Naive thymus-derived CD8-positive, alpha-beta T cell (primary cell): Measurements from ENCODE around the gene HECTD4. TPM values are rescaled to one million over a fixed set of nuclear protein-coding genes. Genes with fewer than 3 reads are reported as not detected.

ENCODE experiments used
- ATAC-seq, 2 donors: fragments of 150-1000 bp; cut with Tn5 transposase in 1 of 2; sonication (Bioruptor Pico), chemical (Tn5 transposase) in 1 of 2; 1 replicate in 1 of 2; 2 replicates in 1 of 2; pipeline ENCODE4 v1.10.0; 2021; ENCODE audit warnings: mild to moderate bottlenecking in 2 of 2, moderate library complexity in 2 of 2
- POLR2A ChIA-PET: fragments of 350-600 bp; sonication (Branson Sonifier 250); formaldehyde crosslinking; loops from one replicate; lab custom pipeline; 2021; ENCODE audit warnings: antibody characterized with exemption; lab: Charles Lee
- DNase-seq, 10 donors: peaks; one replicate each; pipeline versions ENCODE4 v3.0.0 to v3.0.0-alpha.2; 2020 to 2022
- H3K27ac Mint-ChIP-seq, 10 donors: one replicate each; pipeline ENCODE4 v1.8.0; 2020 to 2022; ENCODE audit warnings: mild to moderate bottlenecking in 10 of 10, mixed read lengths in 10 of 10, moderate library complexity in 4 of 10, inconsistent platforms in 1 of 10
- H3K27me3 Mint-ChIP-seq, 5 donors: one replicate each; pipeline ENCODE4 v1.8.0; 2021 to 2022; ENCODE audit warnings: mixed read lengths in 5 of 5
- H3K36me3 Mint-ChIP-seq, 3 donors: one replicate each; pipeline ENCODE4 v1.8.0; 2020 to 2022; ENCODE audit warnings: mixed read lengths in 3 of 3, mild to moderate bottlenecking in 2 of 3, inconsistent platforms in 1 of 3
- H3K4me1 Mint-ChIP-seq, 4 donors: one replicate each; pipeline ENCODE4 v1.8.0; 2021 to 2022; ENCODE audit warnings: mixed read lengths in 4 of 4
- H3K4me3 Mint-ChIP-seq, 10 donors: one replicate each; pipeline ENCODE4 v1.8.0; 2020 to 2022; ENCODE audit warnings: mild to moderate bottlenecking in 10 of 10, mixed read lengths in 10 of 10, moderate library complexity in 6 of 10, inconsistent platforms in 1 of 10
- H3K9me3 Mint-ChIP-seq, 9 donors: one replicate each; pipeline ENCODE4 v1.8.0; 2020 to 2022; ENCODE audit warnings: mixed read lengths in 9 of 9, mild to moderate bottlenecking in 3 of 9, inconsistent platforms in 1 of 9, moderate library complexity in 1 of 9
- polyA plus RNA-seq, 3 donors: library from polyadenylated mRNA; unstranded; fragments of 300-500 nt; fragmentation: Illumina TruSeq; gene quantifications; one replicate each; pipeline ENCODE4 v1.2.3, GENCODE V29; 2021
- total RNA-seq, 8 experiments: library from RNA in 2 of 8; stranded (reverse) in 2 of 8; gene quantifications; one replicate each; pipeline ENCODE4 v1.2.3 and lab custom pipeline; 2021 to 2026

Gene HECTD4
- total and polyA plus RNA-seq, 5 experiments from 2014 or later = 1.8 to 60.1 (median 4.5) TPM

DNA sequence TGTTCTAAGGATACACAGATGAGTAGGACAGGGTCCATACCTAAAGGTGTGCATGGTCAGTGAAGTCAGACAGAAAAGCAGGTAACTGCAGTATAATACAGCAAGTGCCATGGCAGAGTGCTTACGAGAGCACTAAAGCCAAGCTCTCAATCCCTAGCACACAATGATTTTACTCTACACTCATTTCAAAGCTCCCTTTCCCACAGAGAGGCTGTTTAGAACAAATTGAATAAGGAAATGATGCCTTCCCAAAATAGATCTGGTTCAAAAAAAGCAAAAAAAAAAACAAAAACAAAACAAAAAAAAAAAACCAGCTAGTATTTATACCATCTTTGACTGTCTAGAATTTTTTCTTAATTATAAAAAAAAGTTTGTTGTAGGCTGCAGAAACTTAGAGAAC, 74.1 kb downstream of the HECTD4 start:
- no peak overlapping the region for H3K27ac Mint-ChIP-seq
- DNase-seq (no peak), ATAC-seq (no peak)
- H3K27me3 Mint-ChIP-seq = no peaks in the 10 kb centered on the region
- H3K4me3 Mint-ChIP-seq = no peak overlapping the region
- H3K9me3 Mint-ChIP-seq = no peaks in the 10 kb centered on the region
- H3K4me1 Mint-ChIP-seq = peaks cover 0 to 5% (median 3%) of the 10 kb centered on the region in 4 donors
- POLR2A ChIA-PET = no interaction called here
- H3K36me3 Mint-ChIP-seq = peaks cover 7 to 75% (median 27%) of the 10 kb centered on the region in 3 donors

DNA sequence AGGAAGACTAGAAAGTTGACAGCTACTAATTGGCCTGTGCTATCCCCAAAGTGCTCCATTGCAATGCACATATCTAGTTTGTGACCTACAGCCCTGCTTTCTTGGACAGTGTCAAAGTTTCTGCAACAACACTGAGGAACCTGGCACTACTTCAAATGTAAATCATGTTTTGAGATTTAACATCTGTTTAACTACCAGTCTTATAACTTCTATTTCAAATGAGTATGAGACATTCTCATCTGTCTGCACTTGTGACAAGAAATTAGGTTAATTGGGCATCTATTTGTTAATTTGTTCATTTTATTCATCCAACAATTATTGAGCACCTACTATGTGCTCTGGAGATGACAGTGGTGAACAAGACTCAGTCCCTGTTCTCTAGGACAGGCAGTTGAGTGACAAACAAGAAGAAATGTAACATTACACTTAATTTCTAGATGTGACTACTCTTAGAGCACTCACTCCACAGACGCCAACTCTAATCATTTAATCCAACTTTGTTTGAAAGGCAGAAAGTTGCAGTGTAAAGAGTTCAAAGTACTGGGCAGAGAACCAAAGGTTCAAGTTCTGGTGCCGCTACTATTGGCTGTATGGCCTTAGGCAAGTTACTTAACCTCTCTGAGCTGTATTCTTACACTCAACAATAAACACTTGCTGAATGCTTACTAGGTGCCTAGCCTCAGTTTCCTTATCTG, 74.8 kb downstream of the HECTD4 start:
- ATAC-seq (no peak), DNase-seq (no peak)
- no peak overlapping the region for H3K27ac Mint-ChIP-seq
- H3K4me1 Mint-ChIP-seq = peaks cover 0 to 8% (median 4%) of the 10 kb centered on the region in 4 donors
- H3K4me3 Mint-ChIP-seq = no peak overlapping the region
- H3K27me3 Mint-ChIP-seq = no peaks in the 10 kb centered on the region
- H3K9me3 Mint-ChIP-seq = no peaks in the 10 kb centered on the region
- POLR2A ChIA-PET = no interaction called here
- H3K36me3 Mint-ChIP-seq = peaks cover 7 to 75% (median 28%) of the 10 kb centered on the region in 3 donors

DNA sequence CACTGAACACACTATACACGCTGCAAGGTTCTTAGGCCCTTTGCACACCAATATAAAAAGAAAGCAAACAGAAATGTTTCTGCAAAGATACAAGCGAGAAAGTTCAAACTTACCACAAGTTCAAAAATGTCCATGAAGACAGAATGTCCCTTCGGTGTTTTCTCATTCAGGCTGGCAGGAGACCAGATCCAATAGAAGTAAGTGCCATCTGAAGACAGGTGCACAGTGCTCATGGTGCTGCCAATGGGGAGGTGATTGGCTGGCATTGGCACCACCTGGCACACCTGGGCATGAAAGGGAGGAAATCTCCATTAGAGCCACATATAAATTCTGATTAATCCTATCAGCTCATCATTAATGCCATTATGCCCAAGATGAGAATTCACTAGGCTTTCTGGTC, 76.3 kb downstream of the HECTD4 start:
- POLR2A ChIA-PET = no interaction called here
- Mint-ChIP-seq H3K4me3 (no peak overlapping the region), H3K27ac (peak overlapping the region in 2 of 10 donors; percentile 19 to 66), H3K4me1 (peaks cover 0 to 8% (median 4%) of the 10 kb centered on the region in 4 donors), H3K36me3 (peaks cover 11 to 73% (median 23%) of the 10 kb centered on the region in 3 donors), H3K27me3 (no peaks in the 10 kb centered on the region), H3K9me3 (no peaks in the 10 kb centered on the region)
- DNase-seq = no peak
- ATAC-seq = no peak

DNA sequence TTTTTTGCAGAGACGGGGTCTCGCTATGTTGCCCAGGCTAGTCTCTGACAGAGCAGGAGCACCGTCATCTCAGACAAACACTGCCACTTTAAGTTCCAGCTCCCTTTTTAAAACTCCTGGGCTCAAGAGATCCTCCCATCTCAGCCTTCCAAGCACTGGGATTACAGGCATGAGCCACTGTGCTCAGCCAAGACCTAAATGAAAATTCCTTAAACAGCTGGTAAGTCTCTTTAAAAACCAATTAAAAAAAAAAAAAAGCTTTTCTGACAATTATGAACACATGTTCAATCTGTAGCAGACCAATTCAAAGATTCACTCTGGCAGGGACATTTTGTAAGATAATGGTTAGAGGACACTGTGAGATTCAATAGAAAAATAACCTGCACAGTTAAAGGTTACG, 77.8 kb downstream of the HECTD4 start:
- ATAC-seq (no peak), DNase-seq (no peak)
- Mint-ChIP-seq H3K4me1 (peaks cover 0 to 8% (median 4%) of the 10 kb centered on the region in 4 donors), H3K9me3 (no peaks in the 10 kb centered on the region), H3K27ac (no peak overlapping the region), H3K36me3 (peaks cover 11 to 79% (median 26%) of the 10 kb centered on the region in 3 donors), H3K4me3 (no peak overlapping the region), H3K27me3 (no peaks in the 10 kb centered on the region)
- POLR2A ChIA-PET = no interaction called here

DNA sequence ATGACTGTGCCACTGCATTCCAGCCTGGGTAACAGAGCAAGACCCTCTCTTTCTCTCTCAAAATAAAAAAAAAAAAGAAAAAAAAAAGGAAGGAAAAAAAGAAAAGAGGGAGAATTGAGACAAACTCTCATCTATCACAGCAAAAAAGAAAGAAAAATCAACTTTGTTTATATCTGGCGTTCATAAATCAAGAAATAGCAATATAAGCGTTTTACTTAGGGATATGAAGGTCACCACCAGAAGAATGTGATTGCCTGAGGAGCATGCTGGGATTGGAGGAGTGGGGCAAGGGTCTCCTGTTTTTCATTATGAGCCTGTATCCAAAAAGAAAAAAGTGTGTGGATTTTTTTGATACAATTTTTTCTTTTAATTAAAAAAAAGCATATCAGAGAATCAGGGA, 78.4 kb downstream of the HECTD4 start:
- POLR2A ChIA-PET = no interaction called here
- no peaks in the 10 kb centered on the region for H3K27me3 Mint-ChIP-seq
- H3K4me1 Mint-ChIP-seq = peaks cover 0 to 8% (median 4%) of the 10 kb centered on the region in 4 donors
- H3K4me3 Mint-ChIP-seq = no peak overlapping the region
- ATAC-seq = no peak
- H3K27ac Mint-ChIP-seq = peak overlapping the region in 2 of 10 donors; percentile 37 to 62
- H3K36me3 Mint-ChIP-seq = peaks cover 11 to 76% (median 25%) of the 10 kb centered on the region in 3 donors
- no peaks in the 10 kb centered on the region for H3K9me3 Mint-ChIP-seq
- DNase-seq = no peak

DNA sequence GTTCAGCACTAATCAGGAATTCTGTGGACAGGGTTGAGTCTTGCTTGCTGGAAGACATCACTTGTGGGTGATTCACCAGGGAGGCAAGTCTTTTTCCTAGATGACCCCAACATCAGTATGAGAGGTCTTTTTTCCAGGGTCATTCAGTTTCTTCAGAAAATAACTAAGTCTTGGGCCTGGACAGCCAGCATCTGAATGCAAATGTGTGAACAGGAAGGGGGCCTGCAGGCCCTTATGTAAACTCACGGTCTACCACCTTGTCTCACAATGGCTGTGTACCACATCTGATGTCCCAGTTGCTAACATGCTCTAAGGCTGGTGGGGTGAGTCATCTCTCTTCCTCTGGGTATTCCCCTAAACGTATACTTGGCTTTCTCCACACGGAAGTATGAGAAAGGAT, 79.2 kb downstream of the HECTD4 start:
- ATAC-seq (peak; percentile 97 to 100), DNase-seq (peak in 6 of 10 donors; percentile 1 to 64 (median 16))
- Mint-ChIP-seq H3K4me3 (no peak overlapping the region), H3K36me3 (peaks cover 11 to 68% (median 18%) of the 10 kb centered on the region in 3 donors), H3K9me3 (no peaks in the 10 kb centered on the region), H3K4me1 (peaks cover 0 to 8% (median 4%) of the 10 kb centered on the region in 4 donors), H3K27ac (peak overlapping the region in 7 of 10 donors; percentile 12 to 84 (median 78)), H3K27me3 (no peaks in the 10 kb centered on the region)
- POLR2A ChIA-PET = no interaction called here

GRCh38 chr12:112299704-112300103, 82.5 kb downstream of the HECTD4 start:
- H3K9me3 Mint-ChIP-seq = no peaks in the 10 kb centered on the region
- no peak overlapping the region for H3K27ac Mint-ChIP-seq
- ATAC-seq = no peak
- H3K4me3 Mint-ChIP-seq = no peak overlapping the region
- peaks cover 0 to 8% (median 2%) of the 10 kb centered on the region in 4 donors for H3K4me1 Mint-ChIP-seq
- DNase-seq = no peak
- peaks cover 4 to 42% (median 11%) of the 10 kb centered on the region in 3 donors for H3K36me3 Mint-ChIP-seq
- H3K27me3 Mint-ChIP-seq = no peaks in the 10 kb centered on the region
- POLR2A ChIA-PET = no interaction called here

GRCh38 chr12:112297188-112297587, 85.0 kb downstream of the HECTD4 start:
- no peak for DNase-seq
- H3K9me3 Mint-ChIP-seq = no peaks in the 10 kb centered on the region
- H3K4me1 Mint-ChIP-seq = peaks cover 0 to 3% (median 1%) of the 10 kb centered on the region in 4 donors
- H3K27me3 Mint-ChIP-seq = no peaks in the 10 kb centered on the region
- no peak overlapping the region for H3K27ac Mint-ChIP-seq
- POLR2A ChIA-PET = no interaction called here
- no peak for ATAC-seq
- H3K36me3 Mint-ChIP-seq = peaks cover 4 to 34% (median 7%) of the 10 kb centered on the region in 3 donors
- no peak overlapping the region for H3K4me3 Mint-ChIP-seq

- POLR2A ChIA-PET = interaction anchor here (0.6 kb wide), 1 partner anchor 1242 kb away, joined by 3 read pairs; no protein-coding TSS in a partner anchor
- H3K36me3 Mint-ChIP-seq = peaks cover 5 to 30% (median 11%) of the 10 kb centered on the region in 3 donors
- no peak overlapping the region for H3K27ac Mint-ChIP-seq
- ATAC-seq (no peak), DNase-seq (no peak)
- H3K27me3 Mint-ChIP-seq = no peaks in the 10 kb centered on the region
- no peaks in the 10 kb centered on the region for H3K9me3 Mint-ChIP-seq
- no peak overlapping the region for H3K4me3 Mint-ChIP-seq
- H3K4me1 Mint-ChIP-seq = peaks cover 0 to 6% (median 5%) of the 10 kb centered on the region in 4 donors
Observed at GRCh38 chr12:112296183-112296582, 86.0 kb downstream of the HECTD4 start.

DNA sequence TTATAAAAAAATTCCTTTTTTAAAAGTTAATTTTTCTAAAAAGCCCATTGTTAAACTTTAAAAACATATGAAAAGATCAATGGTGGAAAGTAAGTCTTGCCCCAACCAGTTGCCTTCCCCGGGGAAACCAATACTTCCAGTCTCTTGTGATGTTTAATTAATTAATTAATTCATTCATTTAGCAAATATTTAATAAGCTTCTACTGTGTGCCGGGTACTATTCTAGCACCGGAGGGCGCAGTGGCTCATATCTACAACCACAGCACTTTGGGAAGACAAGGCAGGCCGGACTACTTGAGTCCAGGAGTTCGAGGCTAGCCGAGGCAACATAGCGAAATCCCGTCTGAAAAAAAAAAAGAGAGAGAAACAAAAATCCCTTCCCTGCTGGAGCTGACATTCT, 87.4 kb downstream of the HECTD4 start:
- H3K27me3 Mint-ChIP-seq = no peaks in the 10 kb centered on the region
- POLR2A ChIA-PET = no interaction called here
- H3K4me3 Mint-ChIP-seq = no peak overlapping the region
- DNase-seq (no peak), ATAC-seq (no peak)
- H3K36me3 Mint-ChIP-seq = peaks cover 10 to 27% (median 11%) of the 10 kb centered on the region in 3 donors
- peaks cover 0 to 5% (median 0%) of the 10 kb centered on the region in 9 donors for H3K9me3 Mint-ChIP-seq
- peaks cover 0 to 6% (median 5%) of the 10 kb centered on the region in 4 donors for H3K4me1 Mint-ChIP-seq
- peak overlapping the region in 3 of 10 donors; percentile 28 to 79 (median 68) for H3K27ac Mint-ChIP-seq

DNA sequence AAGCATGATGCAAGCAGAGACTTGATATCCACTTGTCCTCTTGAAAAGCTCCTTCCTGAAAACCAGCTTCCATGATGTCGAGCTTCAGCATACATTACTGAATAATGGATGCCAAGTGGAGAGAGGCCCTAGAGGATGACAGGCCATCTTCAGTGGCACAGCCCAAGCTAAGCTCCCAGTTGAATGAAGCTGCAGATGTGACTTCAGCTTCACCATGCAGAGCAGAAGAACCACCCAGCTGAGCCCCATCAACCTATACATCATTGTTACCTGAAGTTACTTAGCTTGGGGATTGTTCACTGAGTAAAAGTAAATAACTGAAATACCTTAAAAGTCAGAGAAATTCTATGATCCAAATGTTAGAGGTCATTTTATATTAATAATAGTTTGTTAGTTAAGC, 93.6 kb downstream of the HECTD4 start:
- POLR2A ChIA-PET = no interaction called here
- H3K27ac Mint-ChIP-seq = no peak overlapping the region
- H3K9me3 Mint-ChIP-seq = peaks cover 0 to 11% (median 3%) of the 10 kb centered on the region in 9 donors
- peaks cover 0 to 6% (median 5%) of the 10 kb centered on the region in 4 donors for H3K4me1 Mint-ChIP-seq
- no peak for DNase-seq
- no peak overlapping the region for H3K4me3 Mint-ChIP-seq
- no peaks in the 10 kb centered on the region for H3K27me3 Mint-ChIP-seq
- no peak for ATAC-seq
- peaks cover 15 to 32% (median 16%) of the 10 kb centered on the region in 3 donors for H3K36me3 Mint-ChIP-seq

DNA sequence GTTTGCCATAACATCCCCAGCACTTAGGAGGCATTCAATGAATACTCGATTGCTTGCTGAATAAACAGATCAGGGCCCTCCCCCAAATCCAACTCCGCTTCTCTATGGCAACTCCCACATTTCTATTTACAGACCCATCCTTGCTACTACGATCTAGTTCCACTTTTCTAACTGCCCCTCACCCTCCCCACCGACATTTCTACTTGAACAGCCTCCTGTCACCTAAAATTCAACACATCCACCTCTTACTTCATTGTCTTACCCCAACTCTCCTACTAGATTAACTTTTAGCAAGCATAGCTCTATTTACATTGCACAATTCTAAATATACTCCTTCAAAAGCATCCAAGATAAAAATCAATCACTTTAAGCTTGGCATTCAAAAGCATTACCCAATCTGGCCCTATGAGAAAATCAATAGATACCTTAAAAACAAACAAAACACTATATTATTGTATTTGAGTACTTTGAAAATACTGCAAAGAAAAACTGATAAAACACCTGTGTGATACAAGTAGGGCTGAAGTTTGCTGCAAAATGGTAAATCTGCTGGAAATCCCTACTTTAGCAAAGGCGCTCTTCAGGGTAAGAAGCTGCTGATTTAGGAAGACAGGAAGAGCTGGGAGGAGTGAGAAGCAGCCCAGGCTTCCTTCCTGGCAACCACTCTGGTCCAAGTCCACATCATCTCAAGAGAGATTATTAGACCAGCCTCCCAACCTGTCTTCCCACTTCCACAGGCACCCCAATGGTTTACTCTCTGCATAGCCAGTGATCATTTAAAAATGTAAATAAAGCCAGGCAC, 96.4 kb downstream of the HECTD4 start:
- ATAC-seq (no peak), DNase-seq (no peak)
- H3K27ac Mint-ChIP-seq = no peak overlapping the region
- no peak overlapping the region for H3K4me3 Mint-ChIP-seq
- POLR2A ChIA-PET = no interaction called here
- H3K9me3 Mint-ChIP-seq = peaks cover 0 to 8% (median 3%) of the 10 kb centered on the region in 9 donors
- H3K27me3 Mint-ChIP-seq = no peaks in the 10 kb centered on the region
- no peaks in the 10 kb centered on the region for H3K4me1 Mint-ChIP-seq
- H3K36me3 Mint-ChIP-seq = peaks cover 8 to 21% (median 12%) of the 10 kb centered on the region in 3 donors

DNA sequence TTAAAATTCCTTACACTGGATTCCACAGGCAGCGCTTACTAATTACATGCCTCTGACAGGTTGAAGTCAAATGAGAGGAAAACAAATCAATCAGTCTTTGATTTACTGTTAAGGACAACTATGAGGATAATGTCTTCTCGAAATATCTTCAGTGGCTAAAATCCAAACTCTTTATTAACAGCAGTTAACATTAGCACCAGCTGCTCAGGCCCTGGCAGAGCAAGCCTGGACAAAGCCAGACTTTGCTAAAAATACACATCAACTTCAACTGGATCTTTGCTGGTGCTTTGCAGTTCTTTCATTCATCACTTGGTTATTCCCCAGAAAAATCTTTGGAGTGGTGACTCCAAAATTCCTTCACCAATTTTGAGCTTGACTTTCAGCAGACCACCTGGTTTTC, 98.7 kb downstream of the HECTD4 start:
- no peak overlapping the region for H3K4me3 Mint-ChIP-seq
- peak overlapping the region in 1 of 10 donors; percentile 7 for H3K27ac Mint-ChIP-seq
- DNase-seq = no peak
- POLR2A ChIA-PET = no interaction called here
- H3K27me3 Mint-ChIP-seq = no peaks in the 10 kb centered on the region
- H3K4me1 Mint-ChIP-seq = no peaks in the 10 kb centered on the region
- H3K9me3 Mint-ChIP-seq = peaks cover 0 to 2% (median 0%) of the 10 kb centered on the region in 9 donors
- peaks cover 0 to 23% (median 4%) of the 10 kb centered on the region in 3 donors for H3K36me3 Mint-ChIP-seq
- ATAC-seq = no peak
